NCI-H748 treated with DMSO at 0.1 percent for 48 hours (cell line): ENCODE measurements around the gene LAMA5.

Experiments
- DNase-seq: peaks from one replicate; lab custom pipeline; 2025; lab: John Stamatoyannopoulos, UW

The LAMA5 gene

GRCh38 chr20:62282877-62283503, 84.1 kb downstream of the LAMA5 start:
- no peak for DNase-seq

GRCh38 chr20:62282103-62282502, 85.0 kb downstream of the LAMA5 start:
- DNase-seq: no peak

GRCh38 chr20:62281161-62281933, 85.8 kb downstream of the LAMA5 start:
- no peak for DNase-seq

- DNase-seq: no peak
These were observed 86.8 kb downstream of the LAMA5 start for GRCh38 chr20:62280303-62280702.

GRCh38 chr20:62277253-62277652, 89.9 kb downstream of the LAMA5 start:
- no peak for DNase-seq

GRCh38 chr20:62276439-62276838, 90.7 kb downstream of the LAMA5 start:
- DNase-seq: no peak

- no peak for DNase-seq
These were observed 91.9 kb downstream of the LAMA5 start for GRCh38 chr20:62275219-62275618.

GRCh38 chr20:62274332-62274950, 92.7 kb downstream of the LAMA5 start:
- DNase-seq: no peak

- DNase-seq: no peak
These were observed 93.7 kb downstream of the LAMA5 start for GRCh38 chr20:62273416-62273815.

GRCh38 chr20:62272200-62272599, 94.9 kb downstream of the LAMA5 start:
- DNase-seq: no peak

GRCh38 chr20:62269871-62270270, 97.2 kb downstream of the LAMA5 start:
- DNase-seq: no peak

- DNase-seq: no peak
These were observed 97.7 kb downstream of the LAMA5 start for GRCh38 chr20:62269378-62269777.

- DNase-seq: no peak
These were observed 98.7 kb downstream of the LAMA5 start for GRCh38 chr20:62268228-62268900.

GRCh38 chr20:62267543-62267942, 99.6 kb downstream of the LAMA5 start:
- no peak for DNase-seq

- DNase-seq: no peak
These were observed 100.3 kb downstream of the LAMA5 start for GRCh38 chr20:62266851-62267250.

- DNase-seq: no peak
These were observed 100.8 kb downstream of the LAMA5 start for GRCh38 chr20:62266340-62266739.

GRCh38 chr20:62265365-62265764, 101.7 kb downstream of the LAMA5 start:
- DNase-seq: no peak

- DNase-seq: no peak
These were observed 103.7 kb downstream of the LAMA5 start for GRCh38 chr20:62263396-62263795.

GRCh38 chr20:62262064-62262463, 105.0 kb downstream of the LAMA5 start:
- no peak for DNase-seq

GRCh38 chr20:62259294-62259565, 107.9 kb downstream of the LAMA5 start:
- no peak for DNase-seq
